Heart left ventricle (tissue), 13 donors: ENCODE results near the gene LAGE3.

Experiments
- CTCF ChIP-seq, 12 donors: fragments of 200-600 bp; sonication (generic) in 4 of 12; IDR thresholded peaks; one replicate each; pipeline versions ENCODE4 v1.5.0 to v1.8.0; 2018 to 2022; ENCODE audit warnings: antibody characterized with exemption in 12 of 12, mild to moderate bottlenecking in 5 of 12
- POLR2A ChIP-seq, 2 donors: fragments of 450-650 bp; IDR thresholded peaks; one replicate each; pipeline ENCODE4 v1.6.1; 2017; ENCODE audit warnings: antibody characterized with exemption in 2 of 2, mild to moderate bottlenecking in 2 of 2, moderate library complexity in 2 of 2
- donor health status: ischemic (EF 13 %, LVEDD 7.1; RV severe dilation, severe dysfunction).
- donor health status: DM: no; HTN: yes; CAD: no.
- donor health status: DM: no; HTN: no; CAD: no.
- donor health status: ischemic (EF 25% LVEDD 6.9; RV normal size, moderate dysfunction).
- donor health status: ischemic (EF 25% LVEDD 5.7; RV mildly dilated, moderate dysfunction).
- donor health status: ischemic (EF 35%, LVEDD 5.7; RV mildly dilated, moderate dysfunction).
- donor health status: nonischemic (EF 11% LVEDD 7.7; RV severe dilation, severe dysfunction).
- donor health status: DM: yes; HTN: yes; CAD: no.
- donor health status: PGD.
- donor health status: ischemic (EF 29% LVEDD 5.4; RV normal size, mild dysfunction).
- donor health status: nonischemic (EF 23%, LVEDD 6.1; RV moderate dilation, normal function).

GRCh38 chrX:154513716-154514115 lies 34.6 kb upstream of the LAGE3 start:
- TF ChIP-seq POLR2A (IDR thresholded peaks at IDR 0.05), result no peak
- no peak for TF ChIP-seq CTCF (IDR thresholded peaks at IDR 0.05)
